HG03442 (cell line): Measurements from ENCODE around the gene ACSBG1.
A peak's percentile ranks its signal among the peaks of the same experiment; 100 is the strongest.
"Not testable (repeated sequence)": the region's sequence is repeated elsewhere in the genome, so short reads cannot be mapped to it uniquely, and the experiment has no call there.

Source experiments
- ATAC-seq: cut with Tn5 transposase; IDR thresholded peaks from one replicate; pipeline ENCODE4 v1.9.1; 2021; ENCODE audit warnings: mild to moderate bottlenecking, moderate library complexity; ENCODE audit not compliant: unreplicated experiment

The ACSBG1 gene

GRCh38 chr15:78170848-78171773 lies 63.3 kb downstream of the ACSBG1 start:
- peak; percentile 54 for ATAC-seq

DNA sequence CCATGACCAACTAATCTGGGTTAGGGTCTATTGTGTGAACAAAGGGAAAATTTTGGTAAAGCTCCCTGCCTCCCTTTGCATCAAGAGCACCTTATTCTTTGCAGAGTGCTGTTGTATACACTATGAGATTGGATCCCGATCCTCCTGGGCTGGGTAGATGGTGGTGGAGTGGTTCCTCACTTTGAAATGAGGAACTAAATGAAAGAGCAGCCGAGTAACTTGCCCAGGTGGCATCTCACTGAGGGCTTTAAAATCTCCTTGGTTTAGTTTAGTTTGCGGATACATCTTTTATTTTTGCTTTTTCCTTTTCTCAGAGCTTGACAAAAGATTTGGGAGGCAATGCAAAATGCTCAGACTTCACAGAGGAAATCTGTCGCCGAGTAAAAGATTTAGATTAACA lies 65.8 kb downstream of the ACSBG1 start:
- ATAC-seq = no peak

DNA sequence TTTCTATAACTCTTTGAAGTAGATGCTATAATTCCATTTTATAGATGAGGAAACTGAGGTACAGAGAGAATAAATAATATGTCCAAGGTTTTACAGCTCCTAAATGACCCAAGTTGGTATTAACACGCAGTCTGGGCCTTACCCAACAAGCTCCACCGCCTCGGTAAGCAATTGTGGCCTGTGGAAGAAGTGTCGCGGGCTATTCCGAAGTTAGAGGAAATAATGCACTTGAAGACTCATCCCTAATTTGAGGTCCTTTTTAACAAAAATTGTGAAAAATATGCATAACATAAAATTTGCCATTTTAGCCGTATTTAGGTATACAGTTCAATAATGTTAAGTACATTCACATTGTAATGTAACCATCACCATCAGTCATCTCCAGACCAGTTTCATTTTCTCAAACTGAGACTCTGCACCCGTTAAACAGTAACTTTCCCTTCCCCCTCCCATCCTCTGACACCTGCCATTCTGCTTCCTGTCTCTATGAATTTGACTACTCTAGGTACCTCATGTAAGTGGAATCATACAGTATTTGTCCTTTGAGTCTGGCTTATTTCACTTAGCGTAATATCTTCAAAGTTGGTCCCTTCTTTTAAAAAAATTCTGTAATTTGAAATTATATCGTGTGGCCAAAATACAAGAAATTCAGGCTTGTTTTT lies 67.0 kb downstream of the ACSBG1 start:
- peak; percentile 62 for ATAC-seq

DNA sequence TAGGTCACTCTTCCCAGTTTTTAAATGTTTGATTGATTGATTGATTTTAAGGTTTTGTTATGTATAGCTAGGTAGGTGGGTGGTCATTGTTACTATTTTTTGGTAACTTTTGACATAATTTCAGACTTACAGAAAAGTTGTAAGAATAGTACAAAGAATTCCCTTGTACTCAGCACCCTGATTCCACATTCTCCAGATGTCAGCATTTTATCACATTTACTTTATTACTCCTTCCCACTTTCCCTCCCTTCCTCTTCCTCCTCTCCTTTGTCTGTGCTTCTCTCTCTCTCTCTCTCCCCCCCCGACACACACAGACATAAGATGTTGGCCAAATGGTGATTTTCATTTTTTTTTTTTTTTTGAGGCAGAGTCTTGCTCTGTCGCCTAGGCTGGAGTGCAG lies 70.4 kb downstream of the ACSBG1 start:
- ATAC-seq = no peak

DNA sequence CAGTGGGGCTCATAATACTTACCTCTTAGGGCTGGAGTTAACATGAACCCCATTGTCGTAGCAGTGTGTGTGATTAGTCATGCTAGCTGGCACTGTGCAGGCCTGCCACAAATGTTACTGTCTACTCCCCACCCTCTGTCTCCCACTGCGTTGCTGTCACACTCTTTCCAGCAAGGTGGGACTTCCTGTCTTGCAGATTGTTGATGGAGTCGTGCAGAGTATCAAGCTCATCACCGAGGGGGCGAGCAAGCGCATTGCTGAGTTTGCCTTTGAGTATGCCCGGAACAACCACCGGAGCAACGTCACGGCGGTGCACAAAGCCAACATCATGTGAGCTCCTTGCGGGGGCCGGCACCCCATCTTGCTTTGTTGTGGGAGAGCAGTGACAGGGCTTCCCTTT lies 72.3 kb downstream of the ACSBG1 start:
- ATAC-seq = no peak

- no peak for ATAC-seq
These were observed 75.0 kb downstream of the ACSBG1 start for GRCh38 chr15:78159395-78159794.

DNA sequence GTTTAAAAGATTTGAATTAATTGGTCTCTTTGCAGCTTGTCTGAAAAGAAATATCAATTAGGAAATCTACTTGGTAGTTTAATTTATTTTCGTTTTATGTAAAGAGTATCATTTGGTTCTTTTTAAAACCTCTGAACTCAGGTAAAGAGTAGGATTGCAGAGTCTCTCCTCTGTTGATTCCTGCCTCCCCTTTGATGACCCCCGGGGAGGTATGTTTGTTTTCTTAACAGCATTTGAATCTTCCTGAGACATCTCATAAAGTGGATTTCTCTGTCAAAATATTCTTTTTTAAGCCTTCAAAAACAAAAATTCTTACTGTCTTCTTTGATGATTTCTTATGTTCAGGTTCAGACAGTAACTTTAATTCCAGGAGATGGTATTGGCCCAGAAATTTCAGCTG lies 77.2 kb downstream of the ACSBG1 start:
- no peak for ATAC-seq

GRCh38 chr15:78156653-78157052 lies 77.7 kb downstream of the ACSBG1 start:
- no peak for ATAC-seq

DNA sequence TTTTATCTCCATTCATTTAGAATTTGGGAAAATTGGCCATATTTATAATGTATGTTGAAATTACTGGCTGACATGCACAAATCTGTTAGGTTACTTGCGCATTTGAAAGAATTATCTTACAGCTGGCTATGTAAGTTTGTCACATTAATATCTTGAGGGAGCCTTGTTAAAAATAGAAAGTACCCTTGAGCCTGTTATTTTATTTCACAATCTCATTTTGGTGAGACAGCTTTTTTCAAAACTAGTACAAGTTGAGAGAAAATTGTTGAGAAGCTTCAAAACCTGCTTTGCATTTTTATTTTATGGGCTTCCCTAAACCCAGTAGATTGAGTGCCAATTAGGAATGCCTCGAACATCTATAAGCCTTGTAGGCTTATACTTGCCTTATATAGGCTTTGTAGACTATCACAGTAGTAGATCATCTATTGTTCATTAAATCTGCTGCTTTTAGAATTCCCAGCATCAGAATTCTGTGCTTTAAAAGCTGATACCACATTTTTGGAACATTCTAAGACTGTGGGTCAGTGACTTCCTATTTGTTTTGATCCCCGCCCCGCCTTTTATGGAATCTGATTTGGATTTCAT lies 78.9 kb downstream of the ACSBG1 start:
- no peak for ATAC-seq

GRCh38 chr15:78154955-78155354 lies 79.4 kb downstream of the ACSBG1 start:
- no peak for ATAC-seq

DNA sequence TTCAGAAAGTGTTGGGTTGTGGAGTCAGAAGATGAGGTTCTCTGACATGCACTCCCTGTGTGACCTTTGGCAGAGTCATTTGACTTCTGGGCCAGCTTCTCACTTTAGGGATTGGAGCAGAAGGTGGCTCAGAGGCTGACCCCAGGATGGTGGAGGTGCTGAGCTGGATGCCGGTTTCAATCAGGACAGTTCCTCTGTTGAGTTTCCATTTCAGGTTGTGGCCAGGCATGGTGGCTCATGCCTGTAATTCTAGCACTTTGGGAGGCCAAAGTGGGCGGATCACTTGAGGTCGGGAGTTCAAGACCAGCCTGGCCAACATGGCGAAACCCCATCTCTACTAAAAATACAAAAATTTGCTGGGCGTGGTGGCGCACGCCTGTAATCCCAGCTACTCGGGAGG lies 83.3 kb downstream of the ACSBG1 start:
- ATAC-seq = not testable (repeated sequence)

- ATAC-seq = no peak
These were observed 84.3 kb downstream of the ACSBG1 start for GRCh38 chr15:78149805-78150751.

GRCh38 chr15:78149068-78149804 lies 85.1 kb downstream of the ACSBG1 start, which contains the start of gene IDH3A:
TSS of gene IDH3A (plus strand) at chr15:78149362. CDS start at chr15:78149404, 42 bp downstream.
- peak; percentile 74 for ATAC-seq

DNA sequence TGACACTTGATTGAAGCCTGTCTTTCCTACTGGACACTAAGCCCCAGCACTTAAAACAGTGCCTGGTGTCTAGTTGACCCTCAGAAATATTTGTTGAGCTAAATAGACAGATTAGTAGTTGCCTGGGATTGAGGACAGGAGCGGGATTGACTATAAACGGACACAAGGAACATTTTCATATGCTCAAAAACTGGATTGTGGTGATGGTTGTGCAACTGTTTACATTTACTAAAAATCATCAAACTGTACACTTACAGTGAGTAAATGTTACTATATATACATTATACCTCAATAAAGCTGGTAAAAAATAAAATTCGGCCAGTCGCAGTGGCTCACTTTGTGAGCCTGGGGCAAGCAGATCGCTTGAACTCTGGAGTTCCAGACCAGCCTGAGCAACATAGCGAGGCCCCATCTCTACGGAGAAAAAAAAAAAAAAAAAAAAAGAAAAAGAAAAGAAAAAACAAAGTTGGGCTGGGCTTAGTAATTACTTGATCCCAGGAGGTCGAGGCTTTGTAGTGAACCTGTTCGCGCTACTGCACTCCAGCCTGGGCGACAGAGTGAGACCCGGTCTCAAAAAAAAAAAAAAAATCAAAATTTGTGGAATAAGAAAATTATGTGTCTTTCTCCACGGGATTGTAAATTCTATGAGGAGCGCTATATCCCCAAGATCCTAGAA lies 85.8 kb downstream of the ACSBG1 start:
- no peak for ATAC-seq

DNA sequence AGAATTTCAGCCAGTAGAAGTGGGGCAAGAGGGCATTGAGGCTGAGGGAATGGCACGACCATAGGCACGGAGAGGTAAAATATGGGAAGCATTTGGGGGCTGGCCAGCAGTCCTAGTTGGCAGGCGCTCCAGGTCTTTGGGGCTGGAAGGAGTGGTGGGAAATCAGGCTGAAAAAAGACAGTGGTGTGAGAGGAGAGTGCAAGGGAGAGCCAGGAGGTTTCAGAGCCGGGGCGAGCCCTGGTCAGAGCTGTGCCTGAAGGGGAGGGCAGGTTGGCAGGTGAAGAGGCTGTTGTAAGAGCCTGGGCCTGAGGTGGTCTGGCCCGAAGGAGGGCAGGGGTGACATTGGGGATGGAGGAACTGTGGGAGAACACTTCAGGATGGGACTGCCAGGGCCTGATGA lies 86.8 kb downstream of the ACSBG1 start:
- ATAC-seq = no peak

GRCh38 chr15:78146425-78147154 lies 87.8 kb downstream of the ACSBG1 start:
- no peak for ATAC-seq

DNA sequence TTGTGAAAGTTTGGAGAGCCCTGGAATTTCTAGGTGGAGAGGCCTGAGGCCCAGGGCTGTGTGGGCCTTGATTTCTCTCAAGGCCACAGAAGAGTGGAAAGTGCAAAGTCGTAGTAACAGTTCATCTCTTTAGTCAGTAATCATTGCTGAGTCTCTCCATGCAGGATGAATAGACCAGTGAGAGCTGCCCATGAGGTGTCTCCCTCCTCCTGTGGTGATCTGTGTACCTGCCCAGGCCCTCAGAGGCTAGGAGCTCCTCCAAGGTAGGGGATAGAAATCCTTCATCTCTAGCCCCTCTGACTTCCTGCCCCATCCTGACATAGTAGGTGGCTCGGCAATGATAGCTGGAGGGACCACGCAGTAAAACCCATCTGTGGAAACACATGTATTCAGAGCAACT lies 92.0 kb downstream of the ACSBG1 start:
- ATAC-seq = no peak

- ATAC-seq = no peak
These were observed 94.1 kb downstream of the ACSBG1 start for GRCh38 chr15:78140292-78140691.

- no peak for ATAC-seq
These were observed 94.8 kb downstream of the ACSBG1 start for GRCh38 chr15:78139578-78139977.
